OCI-M2 (cell line): ENCODE results near the gene IZUMO2.
A peak's percentile ranks its signal among the peaks of the same experiment; 100 is the strongest.

Source experiments
- DNase-seq: peaks from one replicate; lab custom pipeline; 2025; ENCODE audit not compliant: unreplicated experiment; lab: John Stamatoyannopoulos, UW

The IZUMO2 gene

DNA sequence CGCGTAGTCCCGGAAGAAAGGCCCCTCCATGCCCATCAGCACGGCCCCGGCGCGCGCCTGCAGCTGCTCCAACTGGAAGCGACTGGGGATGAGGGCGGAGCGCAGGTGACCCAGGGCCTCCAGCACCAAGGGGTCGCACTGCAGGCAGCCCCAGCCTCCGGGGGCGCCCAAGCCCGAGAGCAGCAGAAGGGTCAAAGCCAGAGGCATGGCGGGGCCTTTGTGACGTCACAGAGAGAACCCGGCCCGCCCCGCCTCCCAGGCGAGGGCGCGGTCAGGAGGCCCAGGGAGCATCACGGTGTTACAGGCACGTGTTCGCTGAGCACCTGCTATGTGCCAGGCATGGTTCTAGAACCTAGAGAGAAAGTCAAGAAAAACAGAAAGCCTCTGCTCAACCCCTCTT, at the start of gene IZUMO2:
Gene IZUMO2, minus strand, starts transcription at position 294 of the 400 bp plus-strand sequence. Its CDS starts 87 bp downstream, at position 207.
- DNase-seq, result no peak

DNA sequence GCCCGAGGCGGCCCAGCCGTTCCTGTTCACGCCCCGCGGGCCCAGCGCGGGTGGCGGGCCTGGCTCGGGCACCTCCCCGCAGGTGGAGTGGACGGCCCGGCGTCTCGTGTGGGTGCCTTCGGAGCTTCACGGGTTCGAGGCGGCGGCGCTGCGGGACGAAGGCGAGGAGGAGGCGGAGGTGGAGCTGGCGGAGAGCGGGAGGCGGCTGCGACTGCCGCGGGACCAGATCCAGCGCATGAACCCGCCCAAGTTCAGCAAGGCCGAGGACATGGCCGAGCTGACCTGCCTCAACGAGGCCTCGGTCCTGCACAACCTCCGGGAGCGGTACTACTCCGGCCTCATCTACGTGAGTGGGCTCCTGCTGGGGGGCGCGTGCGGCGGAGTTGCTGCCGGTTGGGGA, 47.3 kb upstream of the IZUMO2 start:
- no peak for DNase-seq

DNA sequence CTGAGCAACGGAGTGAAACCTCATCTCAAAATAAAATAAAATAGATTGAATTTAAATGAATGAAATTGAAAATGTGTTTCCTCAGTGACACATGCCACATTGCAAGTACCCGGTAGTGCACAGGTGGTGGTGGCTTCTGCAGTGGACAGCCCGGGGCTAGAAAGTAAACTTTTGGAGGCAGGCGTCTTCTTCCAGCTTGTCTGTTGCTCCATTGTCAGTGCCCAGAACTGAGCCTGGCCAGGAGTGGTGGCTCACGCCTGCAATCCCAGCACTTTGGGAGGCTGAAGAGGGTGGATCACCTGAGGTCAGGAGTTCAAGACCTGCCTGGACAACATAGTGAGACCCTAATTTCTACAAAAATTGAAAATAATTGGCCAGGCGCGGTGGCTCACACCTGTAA, 46.0 kb upstream of the IZUMO2 start:
- no peak for DNase-seq

DNA sequence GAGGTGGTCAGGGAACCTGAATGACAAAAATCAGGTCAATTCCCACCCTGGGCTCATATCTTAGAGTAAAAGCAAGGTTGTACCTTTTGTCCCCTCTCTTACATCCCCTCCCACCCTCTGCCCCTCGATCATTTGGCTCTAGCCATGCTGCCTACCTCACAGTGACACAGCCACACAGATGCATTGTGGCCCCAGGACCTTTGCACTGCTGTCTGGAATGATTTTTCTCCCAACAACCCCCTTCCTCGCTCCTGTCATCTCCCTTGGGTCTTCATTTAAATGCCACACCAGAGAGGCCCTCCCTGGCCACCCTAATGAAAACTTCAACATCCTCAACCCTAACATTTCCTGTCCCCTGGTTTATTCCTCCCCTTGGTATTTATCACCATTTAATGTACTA, 44.6 kb upstream of the IZUMO2 start:
- no peak for DNase-seq

DNA sequence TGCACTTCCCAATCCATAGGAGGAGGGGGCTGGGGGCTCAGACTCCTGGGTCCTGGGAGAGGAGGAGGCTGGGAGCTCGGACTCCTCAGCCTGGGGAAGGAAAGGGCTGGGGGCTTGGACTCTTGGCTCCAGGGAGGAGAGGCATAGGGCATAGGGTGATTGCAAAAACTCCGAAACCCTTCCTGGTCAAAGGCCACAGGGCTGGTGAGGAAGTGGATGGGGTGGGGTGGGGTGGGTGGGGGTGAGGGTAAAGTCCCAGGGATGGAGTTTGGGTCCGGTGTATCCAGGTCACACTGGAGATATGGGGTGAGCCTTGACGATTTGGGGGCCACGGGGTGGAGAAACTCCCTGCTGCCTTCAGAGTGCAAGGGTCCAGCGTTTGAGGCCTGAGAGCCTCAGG, 43.1 kb upstream of the IZUMO2 start:
- no peak for DNase-seq

DNA sequence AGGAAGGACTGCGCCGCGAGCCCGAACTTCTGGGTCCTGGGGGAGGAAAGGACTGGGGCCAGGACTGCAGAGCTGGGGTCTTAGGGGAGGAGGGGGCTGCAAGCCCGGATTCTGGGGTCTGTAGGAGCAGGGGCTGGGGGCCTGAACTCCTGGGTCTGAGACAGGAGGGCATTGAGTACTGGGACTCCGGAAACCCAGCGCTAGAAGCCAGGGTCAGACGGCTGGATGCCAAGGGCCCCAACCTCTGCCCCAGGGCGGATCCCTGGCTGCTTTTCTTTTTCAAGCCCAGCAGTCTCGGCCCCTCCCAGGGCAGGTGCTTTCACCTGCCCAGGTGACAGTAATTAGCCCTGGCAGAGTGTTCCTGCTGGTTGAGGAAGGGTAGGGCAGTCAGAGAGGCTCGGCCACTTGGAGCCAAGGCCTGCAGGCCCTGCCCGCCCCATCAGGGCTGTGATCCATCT, 42.6 kb upstream of the IZUMO2 start:
- no peak for DNase-seq

DNA sequence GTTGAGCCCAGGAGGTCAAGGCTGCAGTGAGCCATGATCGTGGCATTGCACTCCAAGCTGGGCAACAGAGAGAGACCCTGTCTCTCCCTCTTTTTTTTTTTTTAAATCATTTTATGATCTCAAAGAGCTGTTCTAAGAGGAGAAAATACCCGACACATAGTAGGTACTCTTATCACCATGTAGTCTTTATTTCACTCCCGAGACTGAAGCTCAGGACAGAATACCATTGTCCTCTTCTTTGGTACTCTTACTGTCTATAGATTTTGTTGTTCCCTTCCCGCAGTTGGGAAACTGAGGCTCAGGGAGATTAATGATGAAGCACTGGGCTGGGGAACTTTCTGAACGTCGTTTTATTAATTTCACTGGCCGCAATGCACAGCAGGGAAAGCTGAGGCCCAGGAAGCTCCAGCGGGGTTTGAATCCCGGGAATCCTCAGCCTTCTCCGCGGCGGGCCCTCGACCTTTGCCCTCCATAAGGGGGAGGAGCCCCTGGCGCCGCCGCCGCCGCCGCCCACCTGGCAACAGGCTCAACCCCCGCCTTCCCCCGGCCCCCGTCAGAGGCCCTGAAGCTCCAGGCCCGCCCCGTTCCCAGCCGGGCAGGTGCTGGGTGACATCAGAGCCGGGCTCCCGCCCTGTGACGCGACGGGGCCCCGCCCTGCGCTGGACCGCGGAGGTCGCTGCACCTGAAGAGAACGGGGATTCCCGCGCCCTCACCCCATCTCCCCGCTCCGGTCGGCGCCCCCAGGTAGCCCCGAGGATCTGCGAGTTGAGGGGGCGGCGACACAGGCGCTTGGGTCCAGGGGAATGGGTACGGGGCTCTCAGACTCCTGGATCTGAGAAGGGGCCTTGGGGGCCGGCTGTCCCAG, 42.0 kb upstream of the IZUMO2 start:
- DNase-seq, result no peak

DNA sequence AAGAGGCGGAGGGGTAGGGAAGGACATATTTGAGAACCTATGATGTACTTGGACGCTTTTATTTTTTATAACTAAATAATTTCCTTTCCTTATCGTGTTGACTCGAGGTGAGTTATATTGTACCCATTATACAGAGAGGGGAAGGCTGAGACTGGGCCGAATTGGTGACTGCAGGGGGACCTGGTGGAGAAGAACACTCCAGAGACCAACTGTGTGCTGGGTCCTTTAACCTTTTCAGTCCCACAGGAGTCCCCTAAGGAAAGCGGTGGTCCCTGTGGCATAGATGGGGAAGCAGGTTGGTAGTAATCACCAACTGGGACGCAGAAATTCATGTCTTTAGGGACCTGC, 41.0 kb upstream of the IZUMO2 start:
- DNase-seq, result no peak

DNA sequence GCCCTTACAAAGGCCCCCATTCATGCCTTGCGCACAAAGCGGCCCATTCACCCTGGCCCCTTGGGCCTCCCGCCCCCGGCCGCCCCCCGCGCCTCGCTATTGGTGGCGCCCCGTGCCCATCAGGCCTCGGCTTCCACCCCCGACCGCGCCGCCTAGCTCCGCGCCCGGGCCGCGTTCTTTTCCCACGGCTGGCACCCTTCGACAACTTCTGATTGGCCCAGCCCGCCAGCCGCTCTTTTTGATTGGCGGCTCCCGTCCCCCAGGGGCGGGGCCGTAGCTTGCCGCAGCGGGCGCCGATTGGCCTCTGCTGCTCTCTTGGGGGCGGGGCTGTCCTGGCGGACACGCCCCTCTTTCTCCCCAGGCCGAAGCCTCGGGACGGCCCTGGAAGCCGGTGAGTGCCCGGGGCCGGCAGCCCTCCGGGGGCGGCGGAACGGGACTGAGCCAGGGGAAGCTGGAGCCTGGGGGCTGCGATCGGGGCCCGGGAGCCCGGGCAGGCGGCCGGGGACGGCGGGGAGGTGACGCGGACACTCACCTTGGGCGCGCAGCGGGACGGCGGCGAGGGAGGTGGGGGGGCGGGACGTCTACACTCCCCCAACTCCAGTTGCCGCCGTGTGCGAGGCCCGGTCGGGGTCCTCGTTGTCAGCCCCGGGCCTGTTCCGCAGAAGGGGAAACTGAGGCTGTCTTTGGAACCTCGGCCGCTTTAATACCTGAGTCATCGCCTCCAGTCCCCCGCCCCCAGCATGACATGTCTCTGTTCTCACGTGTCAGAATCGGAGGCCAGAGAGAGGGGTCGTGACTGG, 40.4 kb upstream of the IZUMO2 start, which contains the start of gene MYH14:
Gene MYH14, plus strand, starts transcription at position 342 of the 800 bp plus-strand sequence. CDS start 6,744 bp downstream, outside the sequence.
- peak; percentile 80 for DNase-seq

DNA sequence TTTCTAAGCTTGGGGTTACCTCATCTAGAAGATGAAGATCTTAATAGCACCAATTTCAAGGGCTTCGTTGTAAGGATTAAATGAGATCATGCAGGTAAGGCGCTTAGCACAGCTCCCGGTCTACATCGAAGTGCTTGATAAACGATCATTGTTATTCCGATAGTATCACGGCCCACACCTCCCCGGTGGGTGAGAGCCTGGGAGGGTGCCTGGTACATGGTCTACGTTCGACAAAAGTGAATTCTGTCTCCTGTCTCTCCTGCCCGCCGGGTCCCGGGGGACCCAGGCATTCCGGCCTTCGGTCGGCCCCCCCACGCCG, 39.8 kb upstream of the IZUMO2 start:
- no peak for DNase-seq

DNA sequence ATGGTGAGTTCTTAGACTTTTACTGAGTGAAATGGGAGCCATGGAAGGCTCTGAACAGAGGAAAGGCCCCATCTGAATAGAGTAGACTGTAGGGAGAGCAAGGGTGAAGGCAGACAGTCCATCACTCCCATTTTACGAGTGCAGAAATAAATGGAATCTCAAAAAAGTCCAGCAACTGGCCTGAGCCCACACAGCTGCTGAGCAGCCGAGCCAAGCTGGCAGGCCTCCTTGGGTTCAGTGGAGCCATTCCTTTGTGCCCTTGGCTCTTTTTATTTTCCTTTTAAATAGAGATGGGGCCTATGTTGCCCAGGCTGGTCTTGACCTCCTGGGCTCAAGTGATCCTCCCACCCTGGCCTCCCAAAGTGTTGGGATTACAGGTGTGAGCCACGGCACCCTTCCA, 39.3 kb upstream of the IZUMO2 start:
- DNase-seq, result no peak

DNA sequence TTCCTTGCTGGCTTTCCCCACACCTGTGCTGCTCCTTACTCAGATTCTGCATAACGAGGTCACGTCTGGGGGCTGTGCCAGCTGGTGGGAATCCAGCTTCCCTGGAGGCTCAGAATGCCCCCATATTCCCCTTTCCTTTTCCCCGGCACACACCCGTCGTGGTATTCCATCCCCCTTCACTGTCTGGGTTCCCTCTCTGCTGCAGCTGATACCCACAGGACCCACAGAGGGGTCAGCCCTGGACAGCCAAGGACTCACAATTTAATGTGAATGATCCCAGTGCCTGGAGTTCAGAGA, 36.1 kb upstream of the IZUMO2 start:
- no peak for DNase-seq

DNA sequence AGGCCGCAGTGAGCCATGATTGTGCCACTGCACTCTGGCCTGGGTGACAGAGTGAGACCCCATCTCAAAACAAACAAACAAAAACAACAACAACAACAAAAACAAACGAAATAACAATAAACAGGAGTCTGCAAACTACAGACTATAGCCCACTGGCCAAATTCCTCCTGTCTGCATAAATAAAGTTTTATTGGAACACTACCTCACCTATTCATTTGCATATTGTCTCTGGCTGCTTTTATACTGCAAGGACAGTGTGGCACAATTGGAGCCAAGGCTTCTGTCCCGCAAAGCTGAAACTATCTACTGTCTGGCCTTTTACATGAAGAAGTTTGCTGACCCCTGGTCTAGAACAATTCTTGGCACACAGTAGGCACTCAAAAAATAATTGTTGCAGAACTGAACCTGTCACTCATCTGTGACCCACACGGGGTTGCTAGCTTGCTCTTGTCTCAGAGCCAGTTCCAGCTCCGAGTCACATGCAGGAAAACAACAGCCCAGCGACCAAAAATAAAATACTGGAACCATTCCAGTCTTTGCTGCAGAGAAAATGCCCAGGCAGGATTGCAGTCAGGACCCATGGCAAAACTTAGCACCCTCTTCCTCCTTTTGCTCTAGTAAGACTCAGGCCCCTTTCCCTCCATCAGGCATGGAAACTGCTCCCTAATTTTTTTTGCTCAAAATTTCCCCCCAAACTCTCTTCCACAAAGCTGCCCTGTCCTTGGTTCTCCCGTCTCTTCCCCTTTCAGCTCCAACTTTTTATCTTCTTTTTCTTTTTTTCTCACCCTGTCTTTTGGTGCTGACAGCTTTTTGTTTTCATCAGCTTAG, 35.6 kb upstream of the IZUMO2 start:
- DNase-seq, result no peak

DNA sequence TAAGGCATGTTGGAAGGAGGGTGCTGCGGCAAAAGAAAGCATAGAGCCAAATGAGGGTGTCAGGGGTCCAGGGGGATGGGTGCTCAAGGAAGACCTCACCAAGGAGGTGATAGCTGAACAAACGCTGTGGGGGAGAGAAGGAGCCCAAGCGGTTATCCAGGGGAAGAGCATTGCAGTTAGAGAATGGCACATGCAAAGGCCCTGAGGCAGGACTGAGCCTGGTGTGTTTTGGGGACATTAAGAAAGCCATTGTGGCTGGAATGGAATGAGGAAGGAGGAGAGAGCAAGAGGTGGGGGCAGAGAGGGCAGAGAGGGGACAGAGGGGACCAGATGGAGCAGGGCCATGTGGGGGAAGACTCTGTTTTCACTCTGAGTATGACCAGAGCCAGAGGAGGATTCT, 34.3 kb upstream of the IZUMO2 start:
- no peak for DNase-seq

DNA sequence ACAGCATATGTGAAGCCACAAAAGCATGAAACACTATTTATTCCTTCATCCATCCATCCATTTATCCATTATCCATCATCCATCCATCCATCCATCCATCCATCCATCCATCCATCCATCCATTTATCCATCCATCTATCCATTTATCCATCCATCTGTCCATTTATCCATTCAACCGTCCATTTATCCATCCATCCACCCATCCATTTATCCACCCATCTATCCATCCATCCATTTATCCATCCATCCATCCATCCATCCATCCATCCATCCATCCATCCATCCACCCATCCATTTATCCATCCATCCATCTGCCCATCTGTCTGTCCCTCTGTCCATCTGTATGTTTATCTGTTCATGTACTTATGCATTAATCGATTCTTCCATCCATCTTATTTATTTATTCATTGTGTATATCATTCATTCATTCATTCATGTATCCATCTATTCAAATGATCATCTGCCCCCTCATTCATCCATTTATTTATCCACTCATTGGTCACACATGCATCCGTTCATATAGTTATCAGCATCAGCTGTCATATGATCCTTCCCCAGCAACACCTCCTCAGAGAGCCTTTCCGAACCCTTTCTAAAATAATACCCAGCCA, 33.3 kb upstream of the IZUMO2 start:
- no peak for DNase-seq

DNA sequence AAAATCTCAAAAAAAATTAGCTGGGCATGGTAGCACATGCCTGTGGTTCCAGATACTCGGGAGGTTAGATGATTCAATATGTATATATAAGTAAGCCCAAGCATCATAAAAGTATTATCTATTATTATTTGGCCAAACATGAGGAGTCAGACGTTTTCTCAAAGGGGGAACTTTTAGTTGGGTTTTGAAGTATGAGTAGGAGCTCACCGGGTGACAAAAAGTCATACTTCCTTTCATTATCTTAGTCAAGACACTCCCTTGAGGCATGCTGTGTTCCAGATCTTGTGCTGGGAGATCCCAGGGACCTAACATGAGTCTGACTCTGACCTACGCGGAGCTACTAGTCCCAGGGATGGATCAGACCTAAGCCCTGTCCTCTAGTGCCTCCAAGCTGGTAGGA, 32.1 kb upstream of the IZUMO2 start:
- no peak for DNase-seq

DNA sequence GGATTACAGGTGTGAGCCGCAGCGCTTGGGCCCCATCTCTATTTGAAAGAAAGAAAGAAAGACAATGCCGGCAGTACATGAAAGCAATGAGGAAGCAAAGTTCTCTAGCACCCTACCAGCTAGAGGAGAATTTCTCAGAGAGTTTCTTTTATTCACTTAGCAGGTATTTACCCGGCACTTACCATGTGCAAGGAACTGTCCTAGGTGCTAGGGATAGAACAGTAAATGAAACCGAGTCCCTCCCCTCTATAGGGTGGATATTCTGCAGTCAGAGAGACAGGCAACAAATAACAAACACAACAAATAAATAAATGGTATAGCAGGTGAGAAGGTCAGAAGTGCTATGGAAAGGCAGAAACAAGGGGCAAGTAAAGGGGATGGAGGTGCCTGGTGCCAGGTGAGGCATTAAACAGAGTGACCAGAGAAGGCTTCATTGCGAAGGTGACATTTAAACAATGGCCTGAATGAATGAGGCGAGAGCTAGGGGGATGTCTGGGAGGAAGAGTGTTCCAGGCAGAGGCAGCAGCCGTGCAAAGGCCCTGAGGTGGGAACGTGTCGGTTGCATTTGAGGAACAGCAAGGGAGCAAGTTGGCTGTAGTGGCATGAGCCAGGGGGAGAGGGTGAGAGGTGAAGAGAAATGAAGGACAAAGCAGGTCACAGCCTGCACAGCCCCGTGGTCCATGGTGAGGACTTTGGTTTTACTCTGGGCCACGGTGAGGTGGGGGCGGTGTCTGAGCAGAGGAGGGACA, 29.6 kb upstream of the IZUMO2 start:
- DNase-seq, result no peak

DNA sequence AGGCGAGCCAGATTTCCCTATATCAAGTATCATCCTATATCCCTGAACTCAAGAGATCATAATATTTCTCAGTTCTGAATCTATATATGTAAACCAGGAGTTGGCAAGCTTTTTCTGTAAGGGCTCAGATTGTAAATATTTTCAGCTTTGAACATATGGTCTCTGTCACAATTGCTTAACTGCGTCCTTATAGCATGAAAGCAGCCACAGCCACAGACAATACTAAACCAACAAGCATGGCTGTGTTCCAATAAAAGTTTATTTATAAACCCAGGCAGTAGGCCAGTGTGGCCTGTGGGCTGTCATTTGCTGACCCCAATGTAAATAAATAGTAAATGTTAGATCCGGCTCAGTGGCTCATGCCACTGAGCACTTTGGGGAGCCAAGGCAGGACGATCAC, 28.1 kb upstream of the IZUMO2 start:
- no peak for DNase-seq

DNA sequence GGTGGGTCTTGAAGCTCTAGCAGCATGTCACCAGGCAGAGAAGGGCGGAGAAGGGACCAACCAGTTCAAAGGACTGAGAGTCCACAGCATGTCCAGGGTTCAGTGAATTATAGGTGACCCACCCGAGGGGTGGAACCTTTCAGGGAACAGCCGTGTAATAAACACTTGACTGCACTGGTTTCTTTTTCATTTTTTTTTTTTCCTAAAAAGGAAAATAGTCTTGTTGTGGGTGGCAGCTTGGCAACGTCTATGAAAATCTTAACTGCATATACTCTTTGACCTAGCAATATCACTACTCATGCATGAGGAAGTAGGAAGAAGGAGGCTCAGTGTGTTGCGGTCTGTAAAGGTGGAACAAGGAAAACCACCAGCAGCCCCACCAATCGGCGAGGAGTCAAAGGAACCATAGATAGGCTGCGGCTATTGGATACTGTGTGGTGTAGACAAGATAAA, 27.4 kb upstream of the IZUMO2 start:
- DNase-seq, result no peak

DNA sequence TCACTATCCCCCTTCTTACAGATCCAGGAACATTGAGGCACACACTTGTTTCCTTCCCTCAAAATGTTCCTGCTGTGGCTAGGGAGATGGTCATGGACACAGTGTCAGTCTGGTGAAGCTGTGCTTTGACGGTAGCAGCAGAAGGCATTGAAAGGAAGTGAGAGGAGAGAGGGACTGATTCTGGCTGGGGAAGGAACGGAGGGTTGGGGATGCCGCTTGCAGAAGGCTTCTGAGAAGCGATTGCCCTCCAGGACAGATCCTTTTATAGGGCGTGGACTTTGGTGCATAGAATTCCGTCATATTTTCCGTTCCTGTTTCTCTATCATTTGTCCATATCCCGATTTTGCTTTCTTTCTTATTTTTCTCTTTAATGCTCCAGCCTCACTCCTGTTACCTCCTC, 26.2 kb upstream of the IZUMO2 start:
- DNase-seq, result no peak
